ENCODE data around the gene FMNL1.

GRCh38 chr17:45256114-45256966 is 34.7 kb downstream of the FMNL1 start:
- TF ChIP-seq EZH2 (IDR thresholded peaks at IDR 0.05; ENCODE audit: insufficient read depth, poor library complexity, severe bottlenecking): no peak
- TF ChIP-seq EZH2phosphoT487 (IDR thresholded peaks at IDR 0.05; ENCODE audit: insufficient read depth, low read depth): no peak
